SK-N-SH (cell line): ENCODE measurements around the gene MTREX. TPM values are rescaled to one million over a fixed set of nuclear protein-coding genes. Genes with fewer than 3 reads are reported as not detected.

ENCODE experiments used
- CTCF ChIA-PET: fragments of 300-600, 350-600 bp; formaldehyde crosslinking; extraction: SDS; loops from one replicate; lab custom pipeline; 2021; lab: Yijun Ruan, JAX
- POLR2A ChIA-PET: fragments of 350-600 bp; sonication (Branson Sonifier 250); formaldehyde crosslinking; extraction: SDS; loops from one replicate; lab custom pipeline; 2020; ENCODE audit warnings: antibody characterized with exemption, inconsistent platforms; lab: Yijun Ruan, JAX
- DNase-seq: peaks from one replicate; pipeline ENCODE4 v3.0.0; 2012
- H2AFZ ChIP-seq: fragments of 200-600 bp; sonication (generic); 2 replicates; pipeline ENCODE4 v1.8.1; 2016; ENCODE audit warnings: antibody characterized with exemption, mild to moderate bottlenecking, low read depth
- H3F3A ChIP-seq: fragments of 200-600 bp; sonication (generic); replicated peaks from 2 replicates; pipeline ENCODE3; 2016; ENCODE audit warnings: antibody characterized with exemption, mild to moderate bottlenecking; ENCODE audit not compliant: insufficient read depth
- H3K27ac ChIP-seq, 2 experiments: fragments of 200-500 bp in 1 of 2; fragments of 200-600 bp in 1 of 2; sonication (Bioruptor generic) in 1 of 2; sonication (generic), shearing (Covaris generic) in 1 of 2; 2 replicates each; pipeline versions ENCODE4 v1.5.1 to v1.6.1; 2014 to 2016; ENCODE audit warnings: low read depth in 2 of 2, inconsistent platforms in 1 of 2, low read length in 1 of 2, mild to moderate bottlenecking in 1 of 2, mixed read lengths in 1 of 2
- H3K27me3 ChIP-seq: fragments of 200-600 bp; sonication (generic), shearing (Covaris generic); 2 replicates; pipeline ENCODE4 v1.6.1; 2016; ENCODE audit warnings: mixed run types; ENCODE audit not compliant: insufficient read depth
- H3K36me3 ChIP-seq, 2 experiments: fragments of 200-500 bp in 1 of 2; fragments of 200-600 bp in 1 of 2; sonication (Bioruptor generic) in 1 of 2; sonication (generic) in 1 of 2; replicated peaks in 1 of 2; 2 replicates each; pipeline versions ENCODE3 to v1.5.1; 2014 to 2016; ENCODE audit warnings: low read length in 1 of 2, mild to moderate bottlenecking in 1 of 2; ENCODE audit not compliant: insufficient read depth in 2 of 2, control insufficient read depth in 1 of 2
- H3K4me1 ChIP-seq, 2 experiments: fragments of 200-500 bp in 1 of 2; fragments of 200-600 bp in 1 of 2; sonication (Bioruptor generic) in 1 of 2; sonication (generic), shearing (Covaris generic) in 1 of 2; 2 replicates each; pipeline versions ENCODE4 v1.5.1 to v1.6.1; 2014 to 2016; ENCODE audit warnings: low read depth in 1 of 2, low read length in 1 of 2, mixed run types in 1 of 2; ENCODE audit not compliant: insufficient read depth in 2 of 2, control insufficient read depth in 1 of 2
- H3K4me2 ChIP-seq: fragments of 200-600 bp; sonication (generic), shearing (Covaris generic); 2 replicates; pipeline ENCODE4 v1.6.1; 2017; ENCODE audit warnings: mixed run types
- H3K4me3 ChIP-seq, 2 experiments: fragments of 200-500 bp in 1 of 2; fragments of 200-600 bp in 1 of 2; sonication (Bioruptor generic) in 1 of 2; sonication (generic), shearing (Covaris generic) in 1 of 2; 2 replicates each; pipeline versions ENCODE4 v1.5.1 to v1.8.1; 2014 to 2016; ENCODE audit warnings: low read depth in 2 of 2, inconsistent platforms in 1 of 2, low read length in 1 of 2, mild to moderate bottlenecking in 1 of 2, mixed read lengths in 1 of 2, moderate library complexity in 1 of 2
- H3K79me2 ChIP-seq: fragments of 200-600 bp; sonication (generic); 2 replicates; pipeline ENCODE4 v1.8.1; 2017; ENCODE audit warnings: mild to moderate bottlenecking; ENCODE audit not compliant: insufficient read depth
- H3K9ac ChIP-seq: fragments of 200-600 bp; sonication (generic); 2 replicates; pipeline ENCODE4 v1.6.1; 2017; ENCODE audit warnings: mixed run types
- H3K9me2 ChIP-seq: fragments of 200-600 bp; sonication (generic); 2 replicates; pipeline ENCODE4 v1.6.1; 2017; ENCODE audit warnings: mixed run types
- H3K9me3 ChIP-seq: fragments of 200-600 bp; sonication (generic); 2 replicates; pipeline ENCODE4 v1.6.1; 2017; ENCODE audit warnings: mixed run types, mild to moderate bottlenecking, moderate library complexity
- H4K20me1 ChIP-seq: fragments of 200-600 bp; sonication (generic); 2 replicates; pipeline ENCODE4 v1.6.1; 2017; ENCODE audit warnings: mild to moderate bottlenecking, mixed run types; ENCODE audit not compliant: insufficient read depth
- EZH2phosphoT487 ChIP-seq: fragments of 200-600 bp; sonication (generic); IDR thresholded peaks from 2 replicates; pipeline ENCODE4 v1.6.1; 2017; ENCODE audit warnings: low read depth, mixed run types, mild to moderate bottlenecking, antibody characterized with exemption, moderate library complexity, borderline replicate concordance
- FOSL2 ChIP-seq: IDR thresholded peaks from 2 replicates; pipeline ENCODE4 v1.4.0; 2012; ENCODE audit warnings: low read depth, mild to moderate bottlenecking, moderate library complexity, borderline replicate concordance
- FOXJ3 ChIP-seq: sonication (generic); formaldehyde crosslinking; IDR thresholded peaks from 2 replicates; pipeline ENCODE4 v1.5.1; 2020; ENCODE audit warnings: mild to moderate bottlenecking, missing genetic modification reagents
- FOXM1 ChIP-seq: IDR thresholded peaks from 2 replicates; pipeline ENCODE4 v1.4.0; 2012; ENCODE audit warnings: low read depth, mild to moderate bottlenecking
- GABPA ChIP-seq: IDR thresholded peaks from 2 replicates; pipeline ENCODE4 v1.4.0; 2012; ENCODE audit warnings: low read depth, mild to moderate bottlenecking
- MAX ChIP-seq: IDR thresholded peaks from 2 replicates; pipeline ENCODE4 v1.4.0; 2012; ENCODE audit warnings: low read depth
- MEF2A ChIP-seq: IDR thresholded peaks from 2 replicates; pipeline ENCODE4 v1.4.0; 2012; ENCODE audit warnings: low read depth, borderline replicate concordance
- NFIC ChIP-seq: IDR thresholded peaks from 2 replicates; pipeline ENCODE4 v1.4.0; 2012; ENCODE audit warnings: borderline replicate concordance
- NRF1 ChIP-seq: IDR thresholded peaks from 2 replicates; pipeline ENCODE4 v1.6.1; 2012; ENCODE audit warnings: low read depth, mild to moderate bottlenecking, low read length
- PBX3 ChIP-seq: IDR thresholded peaks from 2 replicates; pipeline ENCODE4; 2012
- POLR2AphosphoS5 ChIP-seq: IDR thresholded peaks from 2 replicates; pipeline ENCODE4 v1.6.1; 2012; ENCODE audit warnings: low read depth, low read length
- RCOR1 ChIP-seq: fragments of 150-350 bp; IDR thresholded peaks from 2 replicates; pipeline ENCODE4 v1.6.1; 2017; ENCODE audit warnings: antibody characterized with exemption, low read length
- RFX5 ChIP-seq: IDR thresholded peaks from 2 replicates; pipeline ENCODE4 v1.6.1; 2012; ENCODE audit warnings: mild to moderate bottlenecking, improper control_type of control experiment, low read length
- SIN3A ChIP-seq: IDR thresholded peaks from 2 replicates; pipeline ENCODE4 v1.6.1; 2012; ENCODE audit warnings: low read depth, mild to moderate bottlenecking, low read length, moderate library complexity, borderline replicate concordance
- TAF1 ChIP-seq: IDR thresholded peaks from 2 replicates; pipeline ENCODE4 v1.6.1; 2012; ENCODE audit warnings: low read depth, mild to moderate bottlenecking, low read length, moderate library complexity, borderline replicate concordance
- TCF12 ChIP-seq: IDR thresholded peaks from 2 replicates; pipeline ENCODE4 v1.4.0; 2012
- TEAD4 ChIP-seq: IDR thresholded peaks from 2 replicates; pipeline ENCODE4 v1.4.0; 2012; ENCODE audit warnings: mild to moderate bottlenecking, borderline replicate concordance; ENCODE audit not compliant: insufficient read depth
- USF1 ChIP-seq: IDR thresholded peaks from 2 replicates; pipeline ENCODE4 v1.4.0; 2012; ENCODE audit warnings: low read depth, borderline replicate concordance
- USF2 ChIP-seq: fragments of 150-350 bp; IDR thresholded peaks from 2 replicates; pipeline ENCODE4 v1.6.1; 2017; ENCODE audit warnings: antibody characterized with exemption, low read length, low read depth, borderline replicate concordance
- YY1 ChIP-seq: IDR thresholded peaks from 2 replicates; pipeline ENCODE4 v1.4.0; 2012; ENCODE audit warnings: low read depth, mild to moderate bottlenecking
- WGBS: methylation state at CpG from one replicate; pipeline ENCODE4 v1.1.6; 2017; ENCODE audit warnings: low lambda C conversion rate; 5-methylcytosine and 5-hydroxymethylcytosine counted together
- polyA plus RNA-seq, 3 experiments: library from polyadenylated mRNA; depleted of rRNA; stranded (reverse); fragments of >200 nt; gene quantifications; 2 replicates each; pipeline ENCODE4 v1.2.3, GENCODE V29; 2012

MTREX gene
- polyA plus RNA-seq, 1 of the 3 experiments (the other 2 are of a cell fraction), result 11.2 TPM

GRCh38 chr5:55278778-55279177 is 29.0 kb upstream of the MTREX start:
- Histone ChIP-seq H2AFZ (no peak overlapping the region), H4K20me1 (no peaks in the 10 kb centered on the region), H3K79me2 (no peaks in the 10 kb centered on the region), H3K9me3 (no peaks in the 10 kb centered on the region), H3F3A (peaks cover 8% of the 10 kb centered on the region), H3K27ac (peak overlapping the region in 1 of 2 experiments; percentile 52; a peak in 2 of 4 replicates), H3K4me1 (no peaks in the 10 kb centered on the region), H3K9ac (no peak overlapping the region), H3K4me2 (no peak overlapping the region), H3K36me3 (peaks cover 55 to 77% of the 10 kb centered on the region in 2 experiments), H3K4me3 (no peak overlapping the region), H3K9me2 (no peaks in the 10 kb centered on the region), H3K27me3 (no peaks in the 10 kb centered on the region)
- ChIA-PET POLR2A (no interaction called here), CTCF (no interaction called here)
- TF ChIP-seq USF2, result no peak
- TF ChIP-seq USF1, result no peak
- TF ChIP-seq PBX3, result peak; percentile 55
- no peak for TF ChIP-seq RFX5
- no peak for TF ChIP-seq POLR2AphosphoS5
- TF ChIP-seq FOXM1, result no peak
- no peak for TF ChIP-seq RCOR1
- TF ChIP-seq TEAD4, result no peak
- TF ChIP-seq NFIC, result no peak
- TF ChIP-seq YY1, result no peak
- TF ChIP-seq FOXJ3, result no peak
- no peak for TF ChIP-seq TAF1
- no peak for TF ChIP-seq MAX
- no peak for TF ChIP-seq MEF2A
- peak; percentile 54; the same call in 1 of the 2 replicates for TF ChIP-seq FOSL2
- no peak for TF ChIP-seq EZH2phosphoT487
- no peak for TF ChIP-seq GABPA
- 94% methylated on average over 4 of the region's 4 CpGs for WGBS
- no peak for DNase-seq

- Histone ChIP-seq H3K79me2 (no peaks in the 10 kb centered on the region), H3K4me1 (no peaks in the 10 kb centered on the region), H3F3A (no peaks in the 10 kb centered on the region), H3K27ac (no peak overlapping the region), H3K36me3 (peaks cover 65 to 67% of the 10 kb centered on the region in 2 experiments), H3K9me2 (no peaks in the 10 kb centered on the region), H3K9ac (no peak overlapping the region), H4K20me1 (no peaks in the 10 kb centered on the region), H3K9me3 (no peaks in the 10 kb centered on the region), H3K27me3 (no peaks in the 10 kb centered on the region), H3K4me2 (no peak overlapping the region), H2AFZ (no peak overlapping the region), H3K4me3 (no peak overlapping the region)
- DNase-seq, result no peak
- TF ChIP-seq TCF12, result no peak
- TF ChIP-seq POLR2AphosphoS5, result no peak
- no peak for TF ChIP-seq SIN3A
- no peak for TF ChIP-seq NRF1
- POLR2A ChIA-PET, result no interaction called here
- CTCF ChIA-PET, result no interaction called here
- 86% methylated on average over 1 of the region's 1 CpG for WGBS
Measured at GRCh38 chr5:55286411-55286933, 21.3 kb upstream of the MTREX start.
